ENCODE measurements around the gene ERG28.

DNA sequence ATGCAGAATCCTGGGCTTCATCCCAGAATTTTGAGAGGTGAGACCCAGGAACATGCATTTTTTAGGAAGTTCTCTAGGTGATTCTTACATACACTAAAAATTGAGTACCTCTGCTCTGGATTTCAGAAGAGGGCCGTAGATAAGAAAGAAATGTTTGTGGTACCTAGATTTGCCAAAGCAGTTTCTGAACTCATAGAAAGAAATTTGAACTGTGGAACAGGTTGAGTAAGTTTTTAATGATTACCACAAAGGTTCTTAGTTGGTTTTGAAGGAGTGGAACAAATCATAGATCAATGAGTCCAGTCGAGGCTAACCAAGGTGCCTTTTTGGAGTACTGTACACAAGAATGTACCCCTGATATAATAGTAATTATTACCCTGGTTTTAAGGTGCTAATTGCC is 25.2 kb upstream of the ERG28 start:
- TF ChIP-seq CTCF (conservative IDR thresholded peaks at IDR 0.05), result no peak
- TF ChIP-seq ZFX (IDR thresholded peaks at IDR 0.05), result no peak

All from C4-2B (cell line).